ENCODE results near the gene NDUFS2. TPM values are rescaled to one million over a fixed set of nuclear protein-coding genes. Genes with fewer than 3 reads are reported as not detected.

The NDUFS2 gene
- total and polyA plus RNA-seq, 9 of the 15 experiments (the other 6 are each of a cell fraction or from before 2014, with no cell fraction given), result 70.0 to 176 (median 141) TPM

DNA sequence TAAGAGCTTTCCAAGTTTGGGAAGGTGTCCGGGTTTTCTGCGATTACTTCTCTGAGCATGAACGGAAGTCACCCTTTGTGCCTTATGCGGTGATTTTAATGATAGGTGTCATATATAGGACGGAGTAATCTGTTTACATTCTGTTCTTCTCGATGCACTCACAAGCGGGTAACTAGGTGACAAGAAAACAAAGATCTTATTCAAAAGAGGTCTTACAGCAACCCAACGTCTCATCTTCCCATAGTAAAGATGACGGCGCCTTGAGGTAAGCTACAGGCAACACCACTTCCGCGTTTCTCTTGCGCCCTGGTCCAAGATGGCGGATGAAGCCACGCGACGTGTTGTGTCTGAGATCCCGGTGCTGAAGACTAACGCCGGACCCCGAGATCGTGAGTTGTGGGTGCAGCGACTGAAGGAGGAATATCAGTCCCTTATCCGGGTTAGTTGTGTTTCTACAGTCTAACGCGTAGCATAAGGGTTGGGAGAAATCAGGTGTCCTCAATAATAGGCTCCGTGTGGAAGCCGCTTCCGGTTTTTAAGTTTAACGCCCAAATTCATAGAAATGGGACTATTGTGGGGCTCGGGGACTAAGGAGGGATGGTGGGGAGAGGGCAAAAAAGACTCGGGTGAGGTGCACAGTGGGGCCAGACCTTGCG is 48.4 kb upstream of the NDUFS2 start, which contains the start of gene UFC1 (continued):
- TF ChIP-seq MYBL2 (IDR thresholded peaks at IDR 0.05; ENCODE audit: low read depth), result peak; percentile 42; the same call in 1 of the 2 replicates
- no peak for TF ChIP-seq MYBL2 (CRISPR knock-in tag; IDR thresholded peaks at IDR 0.05; ENCODE audit: borderline replicate concordance)
- TF ChIP-seq, protein P1, sequence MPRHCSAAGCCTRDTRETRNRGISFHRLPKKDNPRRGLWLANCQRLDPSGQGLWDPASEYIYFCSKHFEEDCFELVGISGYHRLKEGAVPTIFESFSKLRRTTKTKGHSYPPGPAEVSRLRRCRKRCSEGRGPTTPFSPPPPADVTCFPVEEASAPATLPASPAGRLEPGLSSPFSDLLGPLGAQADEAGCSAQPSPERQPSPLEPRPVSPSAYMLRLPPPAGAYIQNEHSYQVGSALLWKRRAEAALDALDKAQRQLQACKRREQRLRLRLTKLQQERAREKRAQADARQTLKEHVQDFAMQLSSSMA (CRISPR knock-in tag; IDR thresholded peaks at IDR 0.05), result no peak
- no peak for TF ChIP-seq ZNF75A (CRISPR knock-in tag; IDR thresholded peaks at IDR 0.05)
- TF ChIP-seq, protein P2, sequence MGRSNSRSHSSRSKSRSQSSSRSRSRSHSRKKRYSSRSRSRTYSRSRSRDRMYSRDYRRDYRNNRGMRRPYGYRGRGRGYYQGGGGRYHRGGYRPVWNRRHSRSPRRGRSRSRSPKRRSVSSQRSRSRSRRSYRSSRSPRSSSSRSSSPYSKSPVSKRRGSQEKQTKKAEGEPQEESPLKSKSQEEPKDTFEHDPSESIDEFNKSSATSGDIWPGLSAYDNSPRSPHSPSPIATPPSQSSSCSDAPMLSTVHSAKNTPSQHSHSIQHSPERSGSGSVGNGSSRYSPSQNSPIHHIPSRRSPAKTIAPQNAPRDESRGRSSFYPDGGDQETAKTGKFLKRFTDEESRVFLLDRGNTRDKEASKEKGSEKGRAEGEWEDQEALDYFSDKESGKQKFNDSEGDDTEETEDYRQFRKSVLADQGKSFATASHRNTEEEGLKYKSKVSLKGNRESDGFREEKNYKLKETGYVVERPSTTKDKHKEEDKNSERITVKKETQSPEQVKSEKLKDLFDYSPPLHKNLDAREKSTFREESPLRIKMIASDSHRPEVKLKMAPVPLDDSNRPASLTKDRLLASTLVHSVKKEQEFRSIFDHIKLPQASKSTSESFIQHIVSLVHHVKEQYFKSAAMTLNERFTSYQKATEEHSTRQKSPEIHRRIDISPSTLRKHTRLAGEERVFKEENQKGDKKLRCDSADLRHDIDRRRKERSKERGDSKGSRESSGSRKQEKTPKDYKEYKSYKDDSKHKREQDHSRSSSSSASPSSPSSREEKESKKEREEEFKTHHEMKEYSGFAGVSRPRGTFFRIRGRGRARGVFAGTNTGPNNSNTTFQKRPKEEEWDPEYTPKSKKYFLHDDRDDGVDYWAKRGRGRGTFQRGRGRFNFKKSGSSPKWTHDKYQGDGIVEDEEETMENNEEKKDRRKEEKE (IDR thresholded peaks at IDR 0.05; ENCODE audit: borderline replicate concordance in 1 of 2, control insufficient read depth in 1 of 2, low read depth in 2 of 2, low read length in 1 of 2), result peak in 1 of 2 experiments; percentile 91; a peak in 2 of 4 replicates
- no peak for TF ChIP-seq LARP7 (IDR thresholded peaks at IDR 0.05)
- TF ChIP-seq ZNF197 (CRISPR knock-in tag; IDR thresholded peaks at IDR 0.05; ENCODE audit: low read depth), result peak; percentile 68; the same call in 1 of the 2 replicates
- no peak for TF ChIP-seq TRIM28 (IDR thresholded peaks at IDR 0.05)
- peak; percentile 91 for TF ChIP-seq FOXP1 (CRISPR knock-in tag; IDR thresholded peaks at IDR 0.05)
- TF ChIP-seq GABPB1 (CRISPR knock-in tag; IDR thresholded peaks at IDR 0.05), result peak; percentile 100
- TF ChIP-seq, protein P3, sequence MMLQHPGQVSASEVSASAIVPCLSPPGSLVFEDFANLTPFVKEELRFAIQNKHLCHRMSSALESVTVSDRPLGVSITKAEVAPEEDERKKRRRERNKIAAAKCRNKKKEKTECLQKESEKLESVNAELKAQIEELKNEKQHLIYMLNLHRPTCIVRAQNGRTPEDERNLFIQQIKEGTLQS (IDR thresholded peaks at IDR 0.05), result no peak; the same call in 1 of the 2 replicates
- TF ChIP-seq, protein P3 (CRISPR knock-in tag; conservative IDR thresholded peaks at IDR 0.05), result peak; percentile 73; the same call in 1 of the 2 replicates
- peak; percentile 90 for TF ChIP-seq SUPT5H (IDR thresholded peaks at IDR 0.05)
- peak; percentile 90 to 92 for TF ChIP-seq FOXK2 (conservative IDR thresholded peaks at IDR 0.05 in 1 of 2, IDR thresholded peaks at IDR 0.05 in 1 of 2; ENCODE audit: low read depth in 2 of 2)
- TF ChIP-seq ZNF140 (CRISPR knock-in tag; IDR thresholded peaks at IDR 0.05), result no peak
- peak; percentile 40; the same call in 1 of the 2 replicates for TF ChIP-seq BACH1 (tag; IDR thresholded peaks at IDR 0.05)
- TF ChIP-seq NCOA1 (IDR thresholded peaks at IDR 0.05; ENCODE audit: low read depth), result peak; percentile 97
- TF ChIP-seq, protein P4, sequence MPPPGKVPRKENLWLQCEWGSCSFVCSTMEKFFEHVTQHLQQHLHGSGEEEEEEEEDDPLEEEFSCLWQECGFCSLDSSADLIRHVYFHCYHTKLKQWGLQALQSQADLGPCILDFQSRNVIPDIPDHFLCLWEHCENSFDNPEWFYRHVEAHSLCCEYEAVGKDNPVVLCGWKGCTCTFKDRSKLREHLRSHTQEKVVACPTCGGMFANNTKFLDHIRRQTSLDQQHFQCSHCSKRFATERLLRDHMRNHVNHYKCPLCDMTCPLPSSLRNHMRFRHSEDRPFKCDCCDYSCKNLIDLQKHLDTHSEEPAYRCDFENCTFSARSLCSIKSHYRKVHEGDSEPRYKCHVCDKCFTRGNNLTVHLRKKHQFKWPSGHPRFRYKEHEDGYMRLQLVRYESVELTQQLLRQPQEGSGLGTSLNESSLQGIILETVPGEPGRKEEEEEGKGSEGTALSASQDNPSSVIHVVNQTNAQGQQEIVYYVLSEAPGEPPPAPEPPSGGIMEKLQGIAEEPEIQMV (tag; conservative IDR thresholded peaks at IDR 0.05; ENCODE audit: low read depth), result no peak
- TF ChIP-seq HLTF (IDR thresholded peaks at IDR 0.05), result peak; percentile 16; the same call in 1 of the 2 replicates
- peak; percentile 82; the same call in 1 of the 2 replicates for TF ChIP-seq KAT7 (CRISPR knock-in tag; IDR thresholded peaks at IDR 0.05; ENCODE audit: borderline replicate concordance)
- peak; percentile 21; the same call in 1 of the 2 replicates for TF ChIP-seq KLF6 (CRISPR knock-in tag; IDR thresholded peaks at IDR 0.05; ENCODE audit: borderline replicate concordance)
- no peak for TF ChIP-seq GABPB2 (CRISPR knock-in tag; conservative IDR thresholded peaks at IDR 0.05)
- TF ChIP-seq CCAR2 (IDR thresholded peaks at IDR 0.05; ENCODE audit: low read depth, low read length), result no peak
- TF ChIP-seq HDAC8 (tag; IDR thresholded peaks at IDR 0.05), result 0 out of 2 replicates have a peak, but pooled peaks have one; percentile 40
